Right lobe of liver (tissue), 6 donors: ENCODE results near the gene TMEM53. TPM values are rescaled to one million over a fixed set of nuclear protein-coding genes. Genes with fewer than 3 reads are reported as not detected.

Source experiments
- ATAC-seq, 4 donors: fragments of 200-7000 bp; cut with Tn5 transposase; one replicate each; pipeline ENCODE4 v1.9.1; 2020; ENCODE audit warnings: mild to moderate bottlenecking in 4 of 4, moderate library complexity in 4 of 4
- DNase-seq, 3 donors: peaks; one replicate each; pipeline ENCODE4 v3.0.0-alpha.2; 2020
- H3K27ac ChIP-seq, 3 donors: fragments of 200-600 bp; one replicate each; pipeline ENCODE4 v1.8.0; 2022
- H3K27me3 ChIP-seq, 2 donors: fragments of 200-600 bp; one replicate each; pipeline ENCODE4 v1.8.0; 2022
- H3K36me3 ChIP-seq, 4 donors: fragments of 200-600 bp; sonication (generic) in 1 of 4; one replicate each; pipeline versions ENCODE4 v1.5.1 to v1.8.0; 2017 to 2022; ENCODE audit warnings: control low read depth in 1 of 4
- H3K4me1 ChIP-seq, 4 donors: fragments of 200-600 bp; sonication (generic) in 1 of 4; one replicate each; pipeline versions ENCODE4 v1.5.1 to v1.8.0; 2017 to 2022; ENCODE audit warnings: control low read depth in 1 of 4
- H3K4me3 ChIP-seq, 3 donors: fragments of 200-600 bp; one replicate each; pipeline ENCODE4 v1.8.0; 2022
- H3K9me3 ChIP-seq, 4 donors: fragments of 200-600 bp; sonication (generic) in 1 of 4; one replicate each; pipeline versions ENCODE4 v1.5.1 to v1.8.0; 2017 to 2022; ENCODE audit warnings: control low read depth in 1 of 4
- POLR2A ChIP-seq: fragments of 450-650 bp; IDR thresholded peaks from one replicate; pipeline ENCODE4 v1.6.1; 2017; ENCODE audit warnings: antibody characterized with exemption, mild to moderate bottlenecking
- WGBS: methylation state at CpG from one replicate; pipeline ENCODE4 v1.1.6; 2018; ENCODE audit warnings: low coverage, low lambda C conversion rate; ENCODE audit not compliant: insufficient coverage; ENCODE audit errors: missing lambda C conversion rate; 5-methylcytosine and 5-hydroxymethylcytosine counted together
- intact Hi-C, 2 donors: fragments of 100-400 bp; cut with DNase I; formaldehyde crosslinking; loops; one replicate each; pipeline versions ENCODE4 v1.11.2 to v1.14.1; 2022
- total RNA-seq, 6 experiments: library from RNA; depleted of rRNA in 2 of 6; stranded (reverse); fragments of >200 nt in 2 of 6; fragmentation: NEBNext Ultra II Directional in 3 of 6; extraction: Animal tissue kit (Norgen Biotek cat#: 25700) in 3 of 6; gene quantifications; one replicate each; pipeline versions ENCODE4 v1.1.0 to v1.2.4, GENCODE V29; 2016 to 2023
- TF ChIP-seq, protein P1 (sequence below), 4 donors: fragments of 200-600 bp in 3 of 4; fragments of 450-650 bp in 1 of 4; IDR thresholded peaks; one replicate each; pipeline versions ENCODE4 v1.5.1 to v1.8.0; 2016 to 2022; ENCODE audit warnings: antibody characterized with exemption in 4 of 4, mild to moderate bottlenecking in 2 of 4
- donor health status: DM: no; HTN: yes; CAD: no.
- donor health status: DM: no; HTN: no; CAD: no.
- donor health status: DM: no; HTN: no; CAD: no.
- donor health status: DM: no; HTN: yes; CAD: no.
- donor health status: DM: no; HTN: yes; CAD: no.

Gene TMEM53
- total RNA-seq, 6 experiments from 2014 or later: 15.8 to 31.0 (median 24.5) TPM

DNA sequence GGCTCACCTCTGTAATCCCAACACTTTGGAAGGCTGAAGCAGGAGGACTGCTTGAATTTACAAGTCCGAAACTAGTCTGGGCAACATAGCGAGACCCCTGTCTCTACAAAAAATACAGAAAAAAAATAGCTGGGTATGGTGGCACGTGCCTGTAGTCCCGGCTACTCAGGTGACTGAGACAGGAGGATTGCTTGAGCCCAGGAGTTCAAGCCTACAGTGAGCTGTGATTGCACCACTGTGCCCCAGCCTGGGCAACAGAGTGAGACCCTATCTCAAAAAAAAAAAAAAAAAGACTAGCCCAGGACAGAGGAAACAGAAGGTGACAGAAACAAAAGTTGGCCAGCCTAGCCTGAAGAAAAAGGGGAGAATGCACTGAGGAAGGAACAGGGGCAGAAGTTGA, 21.4 kb upstream of the TMEM53 start:
- intact Hi-C loops: no loop called here
- Histone ChIP-seq H3K4me1 (peaks cover 0 to 6% (median 2%) of the 10 kb centered on the region in 4 donors), H3K36me3 (no peaks in the 10 kb centered on the region), H3K9me3 (no peaks in the 10 kb centered on the region), H3K27me3 (no peaks in the 10 kb centered on the region), H3K4me3 (no peak overlapping the region), H3K27ac (no peak overlapping the region)
- WGBS: 82% methylated on average over 4 of the region's 4 CpGs
- TF ChIP-seq POLR2A: no peak
- DNase-seq (no peak), ATAC-seq (no peak)

DNA sequence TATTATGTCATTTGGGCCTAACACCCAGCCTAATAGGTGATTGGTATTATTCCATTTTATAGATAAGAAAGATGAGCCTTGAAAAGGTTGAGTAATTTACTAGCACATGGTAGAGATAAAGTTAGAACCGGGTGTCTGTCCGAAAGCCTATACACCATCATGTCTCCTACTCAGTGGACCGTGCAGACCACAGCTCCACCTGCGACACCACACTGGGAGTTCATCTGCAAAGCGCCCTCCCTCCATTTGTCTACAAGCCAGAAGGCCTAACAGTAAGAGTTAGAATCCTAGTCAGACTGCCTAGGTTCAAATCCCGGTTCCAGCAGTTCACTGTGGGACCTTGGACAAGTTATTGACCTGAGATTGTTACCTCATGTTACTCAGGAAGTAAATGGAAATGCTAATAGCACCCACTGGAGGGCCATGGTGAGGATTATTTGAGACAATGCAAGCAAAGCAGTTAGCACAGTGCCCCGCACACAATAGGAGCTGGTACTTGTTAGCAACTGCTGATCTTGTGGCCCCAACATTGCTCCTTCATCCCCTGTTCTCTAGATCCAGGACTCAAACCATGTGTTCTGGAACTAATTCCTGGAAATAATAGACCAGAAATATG, 20.7 kb upstream of the TMEM53 start:
- no peak for DNase-seq
- TF ChIP-seq, protein P1, sequence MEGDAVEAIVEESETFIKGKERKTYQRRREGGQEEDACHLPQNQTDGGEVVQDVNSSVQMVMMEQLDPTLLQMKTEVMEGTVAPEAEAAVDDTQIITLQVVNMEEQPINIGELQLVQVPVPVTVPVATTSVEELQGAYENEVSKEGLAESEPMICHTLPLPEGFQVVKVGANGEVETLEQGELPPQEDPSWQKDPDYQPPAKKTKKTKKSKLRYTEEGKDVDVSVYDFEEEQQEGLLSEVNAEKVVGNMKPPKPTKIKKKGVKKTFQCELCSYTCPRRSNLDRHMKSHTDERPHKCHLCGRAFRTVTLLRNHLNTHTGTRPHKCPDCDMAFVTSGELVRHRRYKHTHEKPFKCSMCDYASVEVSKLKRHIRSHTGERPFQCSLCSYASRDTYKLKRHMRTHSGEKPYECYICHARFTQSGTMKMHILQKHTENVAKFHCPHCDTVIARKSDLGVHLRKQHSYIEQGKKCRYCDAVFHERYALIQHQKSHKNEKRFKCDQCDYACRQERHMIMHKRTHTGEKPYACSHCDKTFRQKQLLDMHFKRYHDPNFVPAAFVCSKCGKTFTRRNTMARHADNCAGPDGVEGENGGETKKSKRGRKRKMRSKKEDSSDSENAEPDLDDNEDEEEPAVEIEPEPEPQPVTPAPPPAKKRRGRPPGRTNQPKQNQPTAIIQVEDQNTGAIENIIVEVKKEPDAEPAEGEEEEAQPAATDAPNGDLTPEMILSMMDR (IDR thresholded peaks at IDR 0.05): peak in 1 of 4 donors; percentile 3
- TF ChIP-seq POLR2A: no peak
- no peaks in the 10 kb centered on the region for H3K9me3 ChIP-seq
- peak in 1 of 4 donors; percentile 47 for ATAC-seq
- H3K4me3 ChIP-seq: no peak overlapping the region
- intact Hi-C loops: no loop called here
- H3K4me1 ChIP-seq: no peaks in the 10 kb centered on the region
- no peaks in the 10 kb centered on the region for H3K27me3 ChIP-seq
- WGBS: 74% methylated on average over 4 of the region's 7 CpGs
- no peak overlapping the region for H3K27ac ChIP-seq
- no peaks in the 10 kb centered on the region for H3K36me3 ChIP-seq

DNA sequence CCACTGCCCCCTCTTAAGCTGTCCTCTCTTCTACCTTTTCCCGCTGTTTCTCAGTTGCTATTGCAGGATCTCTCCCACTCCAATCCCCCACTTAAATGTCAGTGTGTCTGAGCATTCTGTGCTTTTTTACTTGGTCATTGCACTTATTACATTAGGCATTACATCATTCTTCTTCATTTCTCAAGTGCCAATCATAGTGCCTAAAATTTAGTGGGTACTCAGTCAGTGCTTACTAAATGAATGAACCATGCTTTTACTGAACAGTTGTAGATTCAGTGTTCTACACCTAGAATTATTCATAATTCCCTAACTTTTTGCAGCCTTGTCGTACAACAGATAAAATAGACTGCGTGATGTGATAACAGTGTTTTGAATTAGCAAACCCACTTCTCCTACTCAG, 19.6 kb upstream of the TMEM53 start:
- 92% methylated on average over 2 of the region's 3 CpGs for WGBS
- intact Hi-C loops: no loop called here
- H3K9me3 ChIP-seq: no peaks in the 10 kb centered on the region
- no peak overlapping the region for H3K27ac ChIP-seq
- TF ChIP-seq, protein P1 (IDR thresholded peaks at IDR 0.05): no peak
- no peak for TF ChIP-seq POLR2A
- no peak for DNase-seq
- no peaks in the 10 kb centered on the region for H3K27me3 ChIP-seq
- H3K4me1 ChIP-seq: no peaks in the 10 kb centered on the region
- no peak overlapping the region for H3K4me3 ChIP-seq
- no peaks in the 10 kb centered on the region for H3K36me3 ChIP-seq
- ATAC-seq: no peak

DNA sequence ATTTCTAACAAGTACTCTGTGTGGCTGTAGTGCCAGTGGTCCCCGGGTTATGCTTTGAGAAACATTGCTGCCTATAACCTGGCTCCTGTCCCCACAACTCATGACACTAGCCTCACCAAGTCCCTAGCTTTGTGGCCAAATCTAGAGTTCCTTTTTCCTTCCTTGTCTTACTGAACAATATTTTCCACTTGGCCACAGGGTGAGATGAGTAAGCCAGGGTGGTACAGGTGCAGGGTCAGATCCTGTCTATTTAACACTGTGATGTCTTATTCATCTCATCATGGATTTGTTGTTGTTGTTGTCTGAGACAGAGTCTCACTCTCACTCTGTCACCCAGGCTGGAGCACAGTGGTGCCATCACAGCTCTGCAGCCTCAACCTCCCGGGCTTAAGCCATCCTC, 18.9 kb upstream of the TMEM53 start:
- H3K4me3 ChIP-seq: no peak overlapping the region
- DNase-seq: no peak
- no peaks in the 10 kb centered on the region for H3K9me3 ChIP-seq
- H3K27ac ChIP-seq: no peak overlapping the region
- intact Hi-C loops: no loop called here
- H3K4me1 ChIP-seq: no peaks in the 10 kb centered on the region
- ATAC-seq: no peak
- H3K27me3 ChIP-seq: no peaks in the 10 kb centered on the region
- 72% methylated on average over 2 of the region's 2 CpGs for WGBS
- H3K36me3 ChIP-seq: no peaks in the 10 kb centered on the region
- TF ChIP-seq POLR2A: no peak
- TF ChIP-seq, protein P1 (IDR thresholded peaks at IDR 0.05): no peak

DNA sequence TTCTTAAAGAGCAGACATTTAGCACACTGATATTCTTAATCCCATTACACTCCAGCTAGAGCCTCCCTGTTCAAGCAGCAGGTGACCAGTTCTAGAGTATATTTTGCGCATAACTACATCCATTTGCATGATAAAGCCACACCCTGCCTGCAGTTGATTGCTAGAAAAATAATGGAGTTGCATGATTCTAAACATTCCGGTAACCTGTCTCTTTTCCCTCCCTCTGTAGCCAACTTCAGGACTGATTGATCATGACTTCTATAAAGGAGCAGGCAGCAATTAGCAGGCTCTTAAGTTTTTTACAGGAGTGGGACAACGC, 15.1 kb upstream of the TMEM53 start:
- H3K4me1 ChIP-seq: no peaks in the 10 kb centered on the region
- H3K9me3 ChIP-seq: no peaks in the 10 kb centered on the region
- H3K27me3 ChIP-seq: no peaks in the 10 kb centered on the region
- WGBS: 94% methylated on average over 2 of the region's 3 CpGs
- intact Hi-C loops: no loop called here
- no peak overlapping the region for H3K27ac ChIP-seq
- TF ChIP-seq, protein P1 (IDR thresholded peaks at IDR 0.05): no peak
- TF ChIP-seq POLR2A: no peak
- H3K36me3 ChIP-seq: no peaks in the 10 kb centered on the region
- ATAC-seq (no peak), DNase-seq (no peak)
- H3K4me3 ChIP-seq: no peak overlapping the region
